Measurements from ENCODE around the gene SELENOW.

GRCh38 chr19:47769534-47769933 is 9.0 kb upstream of the SELENOW start:
- no peak for TF ChIP-seq CTCF (IDR thresholded peaks at IDR 0.05)
- TF ChIP-seq POLR2A (IDR thresholded peaks at IDR 0.05), result no peak
